AG09309 (cell line): ENCODE results near the gene SPAG17.
A peak's percentile ranks its signal among the peaks of the same experiment; 100 is the strongest.

Experiments
- DNase-seq: peaks from one replicate; pipeline ENCODE4 v3.0.0-alpha.2; 2010; ENCODE audit warnings: low read depth
- H3K4me3 ChIP-seq: 2 replicates; pipeline ENCODE4 v1.5.1; 2011; ENCODE audit warnings: mild to moderate bottlenecking, low read depth, low read length, moderate library complexity; ENCODE audit not compliant: control insufficient read depth
- TF ChIP-seq, protein P1 (sequence below): IDR thresholded peaks from 2 replicates; pipeline ENCODE4 v1.5.1; 2011; ENCODE audit warnings: mild to moderate bottlenecking, low read depth, low read length, inconsistent platforms; ENCODE audit not compliant: insufficient read depth, control insufficient read depth; ENCODE audit errors: missing control alignments

Gene SPAG17

DNA sequence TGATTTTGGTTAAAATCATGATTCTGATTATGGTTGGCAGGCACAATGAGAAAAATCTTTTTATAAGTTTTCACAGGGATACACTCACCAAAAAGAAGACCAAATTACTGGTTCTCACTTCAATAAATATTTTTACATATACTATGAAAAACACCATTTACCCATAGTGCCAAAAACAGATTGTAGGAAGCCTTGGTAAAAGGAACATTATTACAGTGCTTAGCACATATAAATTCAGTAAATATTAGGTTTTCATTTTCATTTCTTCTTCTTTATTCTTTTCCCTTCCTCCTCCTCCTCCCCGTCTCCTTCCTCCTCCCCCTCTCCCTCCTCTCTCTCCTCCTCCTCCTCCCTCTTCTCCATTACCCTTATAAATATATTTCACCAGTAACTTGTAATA lies 15.8 kb upstream of the SPAG17 start:
- no peak for DNase-seq
- no peak overlapping the region for H3K4me3 ChIP-seq
- TF ChIP-seq, protein P1, sequence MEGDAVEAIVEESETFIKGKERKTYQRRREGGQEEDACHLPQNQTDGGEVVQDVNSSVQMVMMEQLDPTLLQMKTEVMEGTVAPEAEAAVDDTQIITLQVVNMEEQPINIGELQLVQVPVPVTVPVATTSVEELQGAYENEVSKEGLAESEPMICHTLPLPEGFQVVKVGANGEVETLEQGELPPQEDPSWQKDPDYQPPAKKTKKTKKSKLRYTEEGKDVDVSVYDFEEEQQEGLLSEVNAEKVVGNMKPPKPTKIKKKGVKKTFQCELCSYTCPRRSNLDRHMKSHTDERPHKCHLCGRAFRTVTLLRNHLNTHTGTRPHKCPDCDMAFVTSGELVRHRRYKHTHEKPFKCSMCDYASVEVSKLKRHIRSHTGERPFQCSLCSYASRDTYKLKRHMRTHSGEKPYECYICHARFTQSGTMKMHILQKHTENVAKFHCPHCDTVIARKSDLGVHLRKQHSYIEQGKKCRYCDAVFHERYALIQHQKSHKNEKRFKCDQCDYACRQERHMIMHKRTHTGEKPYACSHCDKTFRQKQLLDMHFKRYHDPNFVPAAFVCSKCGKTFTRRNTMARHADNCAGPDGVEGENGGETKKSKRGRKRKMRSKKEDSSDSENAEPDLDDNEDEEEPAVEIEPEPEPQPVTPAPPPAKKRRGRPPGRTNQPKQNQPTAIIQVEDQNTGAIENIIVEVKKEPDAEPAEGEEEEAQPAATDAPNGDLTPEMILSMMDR = no peak

DNA sequence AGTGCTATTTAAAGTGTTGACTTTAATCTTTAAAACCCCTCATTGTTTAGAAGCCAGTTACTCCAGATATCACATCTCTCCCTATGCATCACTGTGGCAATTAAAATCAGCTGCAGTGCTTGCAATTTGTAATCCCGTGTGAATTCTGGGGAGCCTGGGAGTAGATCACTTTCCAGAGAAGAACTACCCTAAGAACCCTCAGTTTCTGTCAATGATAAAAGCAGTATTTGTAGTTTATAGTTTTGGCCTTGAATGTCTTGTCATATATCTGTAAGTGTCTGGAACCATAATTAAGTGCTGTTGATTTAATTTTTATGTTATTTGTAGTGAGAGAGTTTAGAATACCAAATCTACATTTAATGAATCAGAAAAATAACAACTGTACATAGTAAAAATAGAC lies 5.5 kb upstream of the SPAG17 start:
- no peak overlapping the region for H3K4me3 ChIP-seq
- TF ChIP-seq, protein P1 = no peak

DNA sequence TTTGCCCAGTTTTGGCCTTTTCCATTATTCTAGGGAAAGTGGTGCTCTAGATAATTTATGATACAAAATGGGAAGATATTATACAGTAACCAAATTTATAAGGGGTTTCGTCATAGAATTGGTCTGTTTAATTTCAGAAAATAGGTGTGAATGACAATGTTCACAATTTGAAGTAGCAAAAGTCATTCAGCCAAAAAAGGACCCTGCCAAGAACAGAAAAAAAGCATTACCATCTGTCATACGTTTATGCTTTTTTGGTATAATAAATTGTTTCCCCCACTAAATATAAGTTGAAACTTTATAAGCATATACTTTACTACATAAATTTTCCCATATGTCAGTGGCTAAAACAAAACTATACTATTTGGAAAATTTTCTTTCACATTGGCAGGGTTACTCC lies 4.5 kb upstream of the SPAG17 start:
- TF ChIP-seq, protein P1 = no peak
- DNase-seq = no peak
- H3K4me3 ChIP-seq = no peak overlapping the region

More for the DNA sequence above, 5.5 kb upstream of the SPAG17 start:
- DNase-seq = no peak

DNA sequence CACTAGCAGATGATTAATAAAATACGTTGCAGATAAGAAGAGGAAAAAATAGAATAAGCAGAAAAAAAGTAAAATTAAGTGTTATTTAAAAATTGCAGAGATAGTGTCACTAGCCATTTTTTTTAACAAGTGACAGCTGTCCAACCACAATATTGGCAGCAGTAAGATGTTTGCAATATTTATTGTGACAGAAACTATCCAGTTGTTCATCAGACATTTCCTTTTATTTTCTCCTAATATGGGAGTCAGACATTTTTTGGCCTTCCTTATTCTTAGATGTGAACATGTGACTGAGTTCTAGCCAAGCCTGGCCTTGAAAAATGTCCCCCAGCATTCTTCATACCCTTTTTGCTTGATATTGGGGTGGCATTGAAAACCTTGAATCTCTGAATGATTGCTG lies 3.4 kb upstream of the SPAG17 start:
- H3K4me3 ChIP-seq = no peak overlapping the region
- no peak for DNase-seq
- TF ChIP-seq, protein P1 = no peak

DNA sequence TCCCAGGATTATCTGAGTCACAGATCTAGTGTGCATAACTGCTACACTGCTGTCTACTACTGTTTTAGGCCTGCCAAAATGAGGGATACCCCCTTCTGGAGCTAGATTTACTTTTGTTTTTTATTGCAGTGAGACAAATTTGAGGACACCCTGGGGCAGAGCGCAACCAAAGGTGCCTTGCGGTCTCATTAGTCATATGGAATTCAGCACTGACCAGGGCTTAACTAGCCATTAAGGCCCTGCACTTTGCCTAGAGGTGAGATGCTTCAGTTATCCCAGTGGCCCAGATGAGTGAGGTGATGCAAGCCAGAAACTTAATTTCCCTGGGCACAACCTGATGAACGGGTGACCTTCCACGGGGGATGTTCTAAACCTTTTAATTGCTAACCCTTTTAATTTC lies 998 bp upstream of the SPAG17 start:
- DNase-seq = no peak
- no peak overlapping the region for H3K4me3 ChIP-seq
- TF ChIP-seq, protein P1 = no peak

DNA sequence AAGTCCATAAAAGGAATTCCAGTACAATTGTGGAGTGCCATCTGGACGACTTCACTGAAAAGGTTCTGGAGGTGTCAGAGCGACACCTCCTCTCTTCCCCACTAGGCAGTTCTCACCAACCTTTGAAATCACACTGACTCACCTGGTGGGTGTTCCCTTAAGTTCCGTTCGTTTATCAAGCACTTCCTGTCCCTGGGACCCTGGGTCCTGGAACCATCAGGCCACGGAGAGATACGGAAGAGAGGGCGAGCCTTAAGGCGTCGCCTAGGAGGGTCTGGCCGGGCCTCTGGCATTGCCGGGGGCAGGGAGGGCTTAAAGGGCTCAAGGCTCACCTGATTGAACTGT lies 317 bp downstream of the SPAG17 start:
- no peak for DNase-seq
- TF ChIP-seq, protein P1 = no peak
- H3K4me3 ChIP-seq = peak overlapping the region; percentile 46

DNA sequence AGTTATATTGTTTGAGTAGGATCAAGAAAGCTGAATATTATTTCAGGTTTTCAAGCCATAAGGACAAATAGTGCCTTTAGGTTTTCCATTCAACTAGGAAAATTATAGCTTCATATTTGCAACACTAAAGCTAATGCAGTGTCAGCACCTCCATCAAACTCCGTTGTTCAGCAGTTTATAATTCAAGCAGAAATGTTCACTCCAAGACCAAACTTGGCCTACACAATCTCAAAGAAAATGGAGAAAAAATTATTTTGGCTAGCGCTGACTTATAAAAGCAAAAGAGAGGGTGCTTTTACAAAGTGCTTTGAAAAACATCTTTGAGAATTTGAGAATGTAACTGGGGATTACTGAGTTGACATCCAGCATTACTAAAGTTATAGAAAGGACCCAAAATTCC lies 1.4 kb downstream of the SPAG17 start:
- TF ChIP-seq, protein P1 = no peak
- DNase-seq = no peak
- no peak overlapping the region for H3K4me3 ChIP-seq
